H1 (cell line): ENCODE results near the gene ACER3. TPM values are rescaled to one million over a fixed set of nuclear protein-coding genes. Genes with fewer than 3 reads are reported as not detected.

Experiments used
- EZH2 ChIP-seq: fragments of 200-600 bp; sonication (generic); IDR thresholded peaks from 2 replicates; pipeline ENCODE4 v1.7.1; 2012; ENCODE audit warnings: low read depth, mild to moderate bottlenecking, moderate library complexity, low read length, inconsistent platforms; ENCODE audit not compliant: severe bottlenecking
- polyA plus RNA-seq, 7 experiments: library from polyadenylated mRNA; depleted of rRNA in 3 of 7; stranded (reverse) in 5 of 7; unstranded in 2 of 7; fragments of >200 nt in 5 of 7; fragments of 200-250 nt in 2 of 7; gene quantifications; 1 replicate in 5 of 7; 2 replicates in 1 of 7; 4 replicates in 1 of 7; pipeline versions ENCODE4 v1.2.1 to v1.2.3, GENCODE V29; 2011 to 2013; ENCODE audit warnings: missing spikeins in 2 of 7, mixed read lengths in 2 of 7
- total RNA-seq: library from RNA; stranded (reverse); fragmentation: NEBNext Ultra II Directional; extraction: Animal tissue kit (Norgen Biotek cat#: 25700); gene quantifications from 2 replicates; pipeline ENCODE4 v1.2.1, GENCODE V29; 2021

Gene ACER3
- total and polyA plus RNA-seq, 2 of the 8 experiments (the other 6 are each of a cell fraction or from before 2014, with no cell fraction given), result 5.7 to 16.2 TPM

DNA sequence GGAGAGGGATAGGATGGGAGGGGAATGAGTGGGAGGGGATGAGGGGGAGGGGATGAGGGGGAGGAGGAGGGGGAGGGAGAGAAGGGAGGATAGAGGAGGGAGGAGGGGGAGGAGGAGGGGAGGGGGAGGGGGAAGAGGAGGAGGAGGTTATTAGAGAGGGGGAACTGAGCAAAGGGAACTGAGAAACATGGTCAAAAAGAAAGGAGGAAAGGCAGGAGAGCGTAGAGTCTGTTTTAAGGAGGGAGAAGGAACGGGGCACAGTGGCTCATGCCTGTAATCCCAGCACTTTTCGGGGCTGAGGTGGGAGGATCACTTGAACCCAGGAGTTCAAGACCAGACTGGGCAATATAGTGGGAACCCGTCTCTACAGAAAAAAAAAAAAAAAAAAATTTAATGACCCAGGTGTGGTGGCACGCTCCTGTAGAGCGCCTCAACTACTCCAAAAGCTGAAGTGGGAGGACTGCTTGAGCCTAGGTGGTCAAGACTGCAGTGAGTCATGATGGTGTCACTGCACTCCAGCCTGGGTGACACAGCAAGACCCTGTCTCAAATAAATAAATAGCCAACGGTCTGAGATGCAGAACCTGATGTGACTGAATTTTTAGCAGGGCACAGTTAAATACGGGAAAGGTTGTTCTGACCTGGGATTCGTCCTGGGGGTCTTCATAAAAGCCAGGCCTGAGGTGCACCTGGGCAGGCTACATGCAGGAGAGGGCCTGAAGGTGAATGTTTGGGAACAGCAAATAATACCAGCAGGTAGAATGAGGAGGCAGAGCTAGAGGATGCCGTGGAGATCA, 177.5 kb downstream of the ACER3 start (continued):
- TF ChIP-seq EZH2, result no peak
